ENCODE data around the gene TAS1R1.
"Not testable (repeated sequence)": the region's sequence is repeated elsewhere in the genome, so short reads cannot be mapped to it uniquely, and the experiment has no call there.

TAS1R1 gene

GRCh38 chr1:6519935-6520671, 35.0 kb upstream of the TAS1R1 start:
- peak in 35 of 51 donors; percentile 23 to 81 (median 56) for DNase-seq

- no peak for DNase-seq
These were observed 33.6 kb upstream of the TAS1R1 start for GRCh38 chr1:6521536-6521935.

GRCh38 chr1:6523566-6523965, 31.5 kb upstream of the TAS1R1 start:
- peak in 1 of 51 donors; percentile 15 for DNase-seq

- DNase-seq, result no peak
These were observed 28.8 kb upstream of the TAS1R1 start for GRCh38 chr1:6526316-6526715.

GRCh38 chr1:6528492-6528891, 26.6 kb upstream of the TAS1R1 start:
- DNase-seq, result no peak

GRCh38 chr1:6530504-6531160, 24.5 kb upstream of the TAS1R1 start:
- no peak for DNase-seq

- DNase-seq, result no peak
These were observed 23.1 kb upstream of the TAS1R1 start for GRCh38 chr1:6531996-6532395.

GRCh38 chr1:6534248-6534822, 20.8 kb upstream of the TAS1R1 start:
- DNase-seq, result no peak

GRCh38 chr1:6535214-6535613, 19.9 kb upstream of the TAS1R1 start:
- DNase-seq, result no peak

- no peak for DNase-seq
These were observed 18.8 kb upstream of the TAS1R1 start for GRCh38 chr1:6536291-6536690.

GRCh38 chr1:6538956-6539355, 16.2 kb upstream of the TAS1R1 start:
- DNase-seq, result no peak

- DNase-seq, result no peak
These were observed 10.3 kb upstream of the TAS1R1 start for GRCh38 chr1:6544831-6545230.

- no peak for DNase-seq
These were observed 9.6 kb upstream of the TAS1R1 start for GRCh38 chr1:6545276-6546112.

GRCh38 chr1:6546326-6546725, 8.8 kb upstream of the TAS1R1 start:
- DNase-seq, result no peak

- DNase-seq, result no peak
These were observed 7.8 kb upstream of the TAS1R1 start for GRCh38 chr1:6547301-6547700.

GRCh38 chr1:6554031-6554906, 838 bp upstream of the TAS1R1 start, which contains the start of gene NOL9:
TSS of gene NOL9 (minus strand) at chr1:6554513. CDS start at chr1:6554502, 11 bp downstream.
- peak; percentile 33 to 96 (median 85) for DNase-seq

- no peak for DNase-seq
These were observed 2.5 kb downstream of the TAS1R1 start for GRCh38 chr1:6557597-6557996.

GRCh38 chr1:6559161-6559560, 4.1 kb downstream of the TAS1R1 start:
- not testable (repeated sequence) for DNase-seq

GRCh38 chr1:6560267-6560666, 5.2 kb downstream of the TAS1R1 start:
- DNase-seq, result no peak

- no peak for DNase-seq
These were observed 13.9 kb downstream of the TAS1R1 start for GRCh38 chr1:6569033-6569432.

- DNase-seq, result no peak
These were observed 15.0 kb downstream of the TAS1R1 start for GRCh38 chr1:6570100-6570499.

Measured in hypothalamus (tissue), 51 donors.